Fibroblast of skin of right quadriceps (primary cell): ENCODE data around the gene CYTH1.
A peak's percentile ranks its signal among the peaks of the same experiment; 100 is the strongest.

Source experiments
- DNase-seq: peaks from one replicate; pipeline ENCODE4 v3.0.0-alpha.2; 2013

Gene CYTH1

GRCh38 chr17:78645421-78646295 lies 136.4 kb downstream of the CYTH1 start:
- peak; percentile 26 for DNase-seq

- no peak for DNase-seq
Measured at GRCh38 chr17:78644931-78645351, 137.1 kb downstream of the CYTH1 start.

GRCh38 chr17:78644224-78644623 lies 137.8 kb downstream of the CYTH1 start:
- no peak for DNase-seq

GRCh38 chr17:78643326-78643725 lies 138.7 kb downstream of the CYTH1 start:
- DNase-seq = no peak

- no peak for DNase-seq
Measured at GRCh38 chr17:78642707-78643106, 139.4 kb downstream of the CYTH1 start.

GRCh38 chr17:78641666-78642065 lies 140.4 kb downstream of the CYTH1 start:
- no peak for DNase-seq

GRCh38 chr17:78641243-78641642 lies 140.8 kb downstream of the CYTH1 start:
- DNase-seq = no peak

GRCh38 chr17:78640700-78641099 lies 141.4 kb downstream of the CYTH1 start:
- no peak for DNase-seq

- no peak for DNase-seq
Measured at GRCh38 chr17:78637643-78638420, 144.2 kb downstream of the CYTH1 start.

GRCh38 chr17:78637146-78637545 lies 144.9 kb downstream of the CYTH1 start:
- no peak for DNase-seq

- no peak for DNase-seq
Measured at GRCh38 chr17:78634154-78634553, 147.9 kb downstream of the CYTH1 start.

- no peak for DNase-seq
Measured at GRCh38 chr17:78629436-78629995, 152.6 kb downstream of the CYTH1 start.

GRCh38 chr17:78628547-78629435 lies 153.3 kb downstream of the CYTH1 start:
- DNase-seq = no peak

GRCh38 chr17:78624324-78625151 lies 157.5 kb downstream of the CYTH1 start:
- DNase-seq = peak; percentile 20
